Prostate gland (tissue), 2 donors: ENCODE data around the gene RETREG3.

Source experiments
- CTCF ChIP-seq, 4 experiments: fragments of 200-600 bp in 2 of 4; fragments of 450-650 bp in 2 of 4; sonication (generic) in 2 of 4; IDR thresholded peaks; 1 replicate in 3 of 4; 2 replicates in 1 of 4; pipeline ENCODE4 v1.5.1; 2016 to 2019; ENCODE audit warnings: antibody characterized with exemption in 4 of 4, mild to moderate bottlenecking in 2 of 4, moderate library complexity in 2 of 4
- POLR2A ChIP-seq: fragments of 450-650 bp; IDR thresholded peaks from one replicate; pipeline ENCODE4 v1.6.1; 2016; ENCODE audit warnings: antibody characterized with exemption, mild to moderate bottlenecking

GRCh38 chr17:42655528-42655927 is 46.4 kb upstream of the RETREG3 start:
- no peak for TF ChIP-seq CTCF (IDR thresholded peaks at IDR 0.05)
- TF ChIP-seq POLR2A, result no peak
